ENCODE results near the gene COBL.

COBL gene

GRCh38 chr7:51020944-51021343, 295.7 kb downstream of the COBL start:
- no peak for DNase-seq (ENCODE audit: low spot score)

DNA sequence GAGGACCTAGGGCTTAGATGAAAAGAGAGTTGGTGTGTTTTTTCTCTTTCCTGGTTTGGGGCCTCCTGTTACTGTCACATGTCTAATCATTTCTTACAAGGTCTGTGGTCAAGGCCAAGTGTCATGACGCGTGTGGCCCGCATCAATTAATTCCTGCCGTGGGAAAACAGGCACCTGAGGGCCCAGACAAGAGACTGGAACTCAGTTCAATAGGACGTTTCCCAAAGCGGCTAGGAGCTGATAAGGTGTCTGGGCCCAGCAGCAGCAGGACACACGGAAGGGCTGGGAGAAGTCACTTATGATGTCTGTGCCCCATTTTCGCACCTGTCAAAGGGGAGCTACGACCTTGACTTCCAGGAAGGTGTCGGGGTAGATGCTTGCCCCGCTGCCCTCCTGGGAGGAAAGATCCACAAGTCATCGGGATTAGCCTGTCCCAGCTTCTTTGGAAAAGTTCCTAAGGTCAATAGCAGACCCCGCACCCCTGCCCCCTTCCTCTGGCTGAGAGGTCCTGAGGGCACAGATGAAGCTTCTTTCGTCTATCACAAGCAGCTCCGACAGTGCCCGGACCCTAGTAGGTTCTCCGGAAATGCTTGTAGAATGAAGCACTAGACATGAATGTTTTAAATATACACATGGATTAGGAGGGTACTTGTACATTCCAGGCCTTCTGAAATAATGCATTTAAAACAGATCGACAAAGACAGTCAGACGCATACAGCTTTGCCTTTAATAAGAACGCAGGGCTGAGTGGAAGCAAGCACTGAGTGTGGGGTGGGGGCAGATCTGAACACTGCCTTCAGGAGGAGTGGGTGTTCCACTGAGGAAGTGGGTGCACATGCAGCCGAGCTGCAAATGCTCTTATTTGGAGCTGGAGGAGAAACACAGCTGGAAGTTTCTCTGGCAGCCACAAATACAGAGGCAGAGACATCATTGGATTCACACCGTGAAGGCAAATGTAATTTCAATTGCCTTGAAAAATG, 296.4 kb downstream of the COBL start:
- no peak for DNase-seq (ENCODE audit: low spot score)

- no peak for DNase-seq (ENCODE audit: low spot score)
Measured at GRCh38 chr7:51019191-51019844, 297.3 kb downstream of the COBL start.

DNA sequence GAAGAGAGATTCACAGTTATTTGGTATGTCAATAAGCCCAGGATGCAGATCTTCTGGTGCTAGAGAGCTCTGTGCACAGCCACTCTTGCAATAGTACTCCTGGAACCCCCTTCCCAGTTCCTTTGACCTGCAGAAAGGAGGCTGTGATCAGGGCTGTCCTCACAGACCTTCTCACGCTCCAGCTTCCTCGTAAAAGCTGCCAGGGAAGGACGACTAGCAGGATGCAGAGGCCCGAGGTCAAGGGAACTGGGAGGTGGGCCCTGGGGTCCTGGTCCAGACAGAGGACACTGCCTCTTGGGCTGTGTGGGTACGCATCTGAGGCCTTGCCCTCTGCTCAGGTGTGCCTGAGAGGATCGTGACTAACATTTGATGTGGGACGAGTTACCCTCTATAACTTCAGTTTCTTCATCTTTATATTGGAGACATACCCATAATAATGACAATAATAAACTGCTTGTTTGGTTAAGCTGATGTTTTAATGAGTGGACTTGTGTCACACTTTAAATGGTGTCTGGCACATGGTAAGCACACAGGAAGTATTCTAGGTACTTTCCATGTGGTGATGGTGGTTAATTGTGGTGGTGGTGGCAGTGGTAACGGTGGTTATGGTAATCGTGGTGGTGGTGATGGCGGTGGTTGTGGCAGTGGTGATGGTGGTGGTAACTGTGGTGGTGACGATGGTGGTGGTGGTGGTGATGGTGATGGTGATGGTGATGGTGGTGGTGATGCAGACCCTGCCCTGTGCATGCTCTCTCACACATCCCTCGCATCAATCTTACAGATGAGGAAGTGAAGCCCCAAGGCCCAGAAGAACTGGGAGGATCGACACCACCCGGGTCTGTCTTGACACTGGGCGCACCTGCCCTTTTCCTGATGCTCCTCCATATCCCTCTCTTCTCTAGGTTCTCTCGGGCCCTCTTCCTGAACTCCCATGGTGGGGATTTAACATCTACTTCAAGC, 298.8 kb downstream of the COBL start:
- no peak for DNase-seq (ENCODE audit: low spot score)

GRCh38 chr7:51016546-51016945, 300.1 kb downstream of the COBL start:
- no peak for DNase-seq (ENCODE audit: low spot score)

GRCh38 chr7:51015581-51015980, 301.0 kb downstream of the COBL start:
- no peak for DNase-seq (ENCODE audit: low spot score)

DNA sequence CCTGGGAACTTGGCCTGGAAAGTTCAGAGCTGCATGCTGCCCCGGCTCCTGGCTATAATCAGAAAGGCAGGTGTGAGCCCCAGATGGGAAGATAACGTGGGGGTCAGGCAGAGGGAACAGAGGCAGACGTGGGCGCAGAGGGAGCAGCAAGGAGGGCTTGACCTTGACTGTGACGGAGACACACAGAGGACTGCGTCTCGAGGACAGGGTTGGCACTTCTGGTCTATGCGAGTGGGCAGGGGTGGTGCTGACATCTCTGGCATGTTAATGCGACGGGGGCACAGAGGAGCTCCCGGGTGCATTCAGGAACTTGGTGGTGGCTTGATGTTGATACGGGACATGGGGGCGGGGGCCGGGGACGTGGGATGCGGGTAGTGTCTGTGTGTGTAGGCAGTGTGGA, 301.8 kb downstream of the COBL start:
- no peak for DNase-seq (ENCODE audit: low spot score)

GRCh38 chr7:51013861-51014511, 302.6 kb downstream of the COBL start:
- no peak for DNase-seq (ENCODE audit: low spot score)

DNA sequence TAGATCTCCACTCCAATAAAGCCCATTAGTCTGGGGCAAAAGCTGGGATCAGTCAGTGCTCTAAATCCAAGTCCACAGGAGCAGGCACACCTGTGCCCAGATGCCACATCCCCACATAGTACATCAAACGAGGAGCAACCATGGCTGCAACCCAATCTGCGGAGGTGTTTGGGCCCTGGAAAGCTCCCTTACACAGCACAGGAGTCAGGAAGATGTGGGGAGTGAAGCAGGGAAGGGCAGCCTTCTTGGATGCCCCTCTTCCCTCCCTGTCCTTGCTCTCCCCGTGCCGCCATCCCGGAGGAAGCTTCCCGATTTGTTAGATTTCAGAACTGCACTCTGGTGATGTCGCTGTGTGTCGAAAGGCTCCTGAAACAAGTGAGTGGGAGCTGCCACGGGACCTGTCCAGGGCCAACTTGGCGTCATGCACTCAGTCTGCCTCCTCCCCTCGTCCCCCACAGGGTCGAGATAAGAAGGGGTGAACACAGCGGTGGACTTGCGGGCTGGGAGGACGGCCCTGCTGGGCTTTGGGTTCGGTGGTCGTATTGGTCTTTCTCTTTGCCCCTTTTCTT, 303.3 kb downstream of the COBL start:
- no peak for DNase-seq (ENCODE audit: low spot score)

DNA sequence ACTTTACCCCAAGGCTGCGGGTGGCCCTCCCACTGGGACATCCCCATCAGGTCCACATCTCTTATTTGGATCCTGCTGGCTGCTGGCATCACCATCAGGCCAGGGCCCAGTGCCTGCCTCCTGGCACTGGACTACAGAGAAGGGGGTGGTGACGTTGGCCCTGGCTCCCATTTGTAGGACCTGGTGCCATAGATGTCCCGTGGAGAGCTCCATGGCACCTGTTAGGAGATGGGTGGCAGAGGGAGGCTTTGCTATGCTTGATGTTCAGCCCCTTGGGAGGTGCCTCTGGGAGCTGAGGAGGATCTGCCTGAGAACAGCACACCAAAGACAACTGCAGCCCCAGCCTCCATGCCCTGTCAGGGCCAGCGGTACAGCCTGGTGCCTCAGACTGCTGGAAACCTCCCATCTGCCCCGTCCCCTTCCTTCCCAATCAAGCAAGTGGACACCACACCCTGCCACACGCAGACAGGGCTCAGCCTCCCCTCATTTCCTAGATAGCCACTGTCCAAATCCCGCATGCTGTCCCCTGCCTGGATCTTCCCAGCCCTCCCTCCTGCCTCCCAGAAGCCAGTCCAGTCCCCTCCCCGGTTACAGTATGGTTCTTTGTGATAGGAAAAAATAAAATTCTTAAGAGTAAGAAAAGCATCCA, 303.9 kb downstream of the COBL start:
- DNase-seq (ENCODE audit: low spot score) = no peak

DNA sequence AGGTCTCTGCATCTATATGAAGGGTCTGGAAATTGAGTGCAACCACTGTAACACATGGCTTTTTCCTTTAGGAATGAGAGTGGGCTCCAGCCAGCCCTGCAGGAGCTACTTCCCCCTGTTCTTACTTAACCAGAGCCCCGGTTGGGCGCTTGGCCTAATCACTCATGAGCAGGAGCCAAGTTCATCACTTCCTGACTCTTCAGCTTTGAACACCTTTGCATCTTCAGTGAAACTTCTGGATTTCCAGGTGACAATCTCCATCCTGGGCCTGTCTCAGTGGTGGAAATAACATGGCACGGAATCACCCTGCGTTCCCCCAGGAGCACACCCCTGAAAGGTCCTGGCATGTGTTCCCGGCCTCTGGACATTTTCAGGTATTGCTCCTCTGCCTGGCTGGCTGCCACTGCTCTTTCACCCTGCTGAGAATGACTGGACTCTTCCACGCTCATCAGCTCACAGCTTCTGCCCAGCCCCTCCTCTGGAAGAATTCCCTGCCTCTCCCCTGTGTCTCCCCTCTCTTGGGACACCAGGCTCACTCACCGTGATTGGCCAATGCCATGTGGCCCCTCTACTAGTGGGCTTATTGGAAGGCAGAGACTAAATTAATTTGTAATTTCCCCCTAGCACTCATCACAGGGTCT, 304.8 kb downstream of the COBL start:
- DNase-seq (ENCODE audit: low spot score) = no peak

- no peak for DNase-seq (ENCODE audit: low spot score)
Measured at GRCh38 chr7:51010534-51010933, 306.1 kb downstream of the COBL start.

- DNase-seq (ENCODE audit: low spot score) = peak; percentile 21
Measured at GRCh38 chr7:51009716-51010496, 306.7 kb downstream of the COBL start.

- no peak for DNase-seq (ENCODE audit: low spot score)
Measured at GRCh38 chr7:51007551-51008505, 308.8 kb downstream of the COBL start.

DNA sequence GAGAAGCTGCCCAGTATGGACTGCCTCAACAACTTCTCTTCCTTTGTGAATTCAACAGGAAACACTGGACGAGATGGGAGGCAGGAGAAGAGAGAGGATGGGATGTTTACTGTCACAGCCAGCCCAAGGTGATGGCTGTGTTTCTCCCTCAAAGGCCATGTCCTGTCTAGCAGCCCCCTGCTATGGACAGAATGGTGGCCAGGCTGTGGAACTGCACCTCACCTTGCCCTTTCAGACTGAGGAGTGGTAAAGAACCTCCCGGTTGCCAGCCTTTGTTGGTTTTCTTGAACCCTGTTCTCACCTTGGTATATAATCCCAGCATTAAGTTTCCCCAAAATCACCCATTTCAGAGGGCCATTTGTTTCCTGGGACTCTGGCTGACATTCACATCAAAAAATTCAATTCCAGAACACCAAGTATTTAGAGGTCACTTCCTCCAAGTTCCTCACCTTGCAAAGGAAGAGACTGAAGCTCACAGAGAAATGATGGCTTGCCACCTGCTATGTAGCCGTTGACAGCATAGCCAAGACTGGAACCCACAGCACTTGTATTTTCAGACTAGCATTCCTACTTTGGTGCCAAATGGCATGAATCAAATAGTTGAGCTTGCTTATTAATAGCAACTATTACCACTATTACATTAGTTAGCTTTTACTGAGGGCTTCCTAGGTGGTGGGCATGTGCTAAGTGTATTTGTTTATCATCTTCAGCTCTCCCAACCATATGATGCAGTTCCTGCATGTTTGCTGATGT, 309.9 kb downstream of the COBL start:
- DNase-seq (ENCODE audit: low spot score) = no peak

- DNase-seq (ENCODE audit: low spot score) = no peak
Measured at GRCh38 chr7:51005074-51005473, 311.5 kb downstream of the COBL start.

- DNase-seq (ENCODE audit: low spot score) = no peak
Measured at GRCh38 chr7:51000956-51001355, 315.7 kb downstream of the COBL start.
